Fibroblast of the conjunctiva (primary cell): ENCODE measurements around the gene DVL1.
"Not testable (repeated sequence)": the region's sequence is repeated elsewhere in the genome, so short reads cannot be mapped to it uniquely, and the experiment has no call there.

Experiments used
- DNase-seq: peaks from one replicate; pipeline ENCODE4 v3.0.0-alpha.2; 2010; ENCODE audit warnings: low read depth

The DVL1 gene

GRCh38 chr1:1324524-1325287 lies 24.5 kb downstream of the DVL1 start, which contains the start of the genes CPTP and INTS11:
Gene CPTP (plus strand): TSS chr1:1324802. CDS start chr1:1326911, 2,109 bp downstream.
Gene INTS11 (minus strand): TSS chr1:1324660. CDS start chr1:1324608, 52 bp downstream.
- peak; percentile 78 for DNase-seq

- no peak for DNase-seq
Measured at GRCh38 chr1:1324084-1324523, 25.1 kb downstream of the DVL1 start.

GRCh38 chr1:1322952-1323351 lies 26.3 kb downstream of the DVL1 start:
- no peak for DNase-seq

- DNase-seq, result no peak
Measured at GRCh38 chr1:1322418-1322817, 26.8 kb downstream of the DVL1 start.

- no peak for DNase-seq
Measured at GRCh38 chr1:1321477-1321876, 27.7 kb downstream of the DVL1 start.

GRCh38 chr1:1320666-1321448 lies 28.4 kb downstream of the DVL1 start:
- no peak for DNase-seq

GRCh38 chr1:1319646-1319941 lies 29.6 kb downstream of the DVL1 start:
- no peak for DNase-seq

GRCh38 chr1:1318777-1319645 lies 30.2 kb downstream of the DVL1 start:
- DNase-seq, result no peak

GRCh38 chr1:1318131-1318652 lies 31.0 kb downstream of the DVL1 start:
- DNase-seq, result peak; percentile 97

- DNase-seq, result no peak
Measured at GRCh38 chr1:1317420-1317819, 31.8 kb downstream of the DVL1 start.

- not testable (repeated sequence) for DNase-seq
Measured at GRCh38 chr1:1316199-1316598, 33.0 kb downstream of the DVL1 start.

- DNase-seq, result no peak
Measured at GRCh38 chr1:1315435-1315954, 33.7 kb downstream of the DVL1 start.

- DNase-seq, result no peak
Measured at GRCh38 chr1:1314678-1315335, 34.4 kb downstream of the DVL1 start.

- DNase-seq, result no peak
Measured at GRCh38 chr1:1314237-1314586, 35.0 kb downstream of the DVL1 start.

- no peak for DNase-seq
Measured at GRCh38 chr1:1313500-1314236, 35.5 kb downstream of the DVL1 start.

GRCh38 chr1:1312450-1313314 lies 36.5 kb downstream of the DVL1 start:
- no peak for DNase-seq

- no peak for DNase-seq
Measured at GRCh38 chr1:1311107-1312104, 37.8 kb downstream of the DVL1 start.

GRCh38 chr1:1310476-1311053 lies 38.7 kb downstream of the DVL1 start:
- DNase-seq, result no peak
